Thyroid gland (tissue), 4 donors: ENCODE measurements around the gene GYS1.
"Not testable (repeated sequence)": the region's sequence is repeated elsewhere in the genome, so short reads cannot be mapped to it uniquely, and the experiment has no call there.

Source experiments
- POLR2A ChIP-seq, 2 donors: fragments of 450-650 bp; IDR thresholded peaks; one replicate each; pipeline ENCODE4 v1.6.1; 2017; ENCODE audit warnings: antibody characterized with exemption in 2 of 2, mild to moderate bottlenecking in 2 of 2, moderate library complexity in 1 of 2
- TF ChIP-seq, protein P1 (sequence below), 6 experiments: fragments of 200-600 bp in 3 of 6; fragments of 450-650 bp in 3 of 6; sonication (generic) in 3 of 6; IDR thresholded peaks; one replicate each; pipeline ENCODE4 v1.5.1; 2016 to 2019; ENCODE audit warnings: antibody characterized with exemption in 6 of 6, mild to moderate bottlenecking in 2 of 6, inconsistent platforms in 1 of 6, moderate library complexity in 1 of 6

DNA sequence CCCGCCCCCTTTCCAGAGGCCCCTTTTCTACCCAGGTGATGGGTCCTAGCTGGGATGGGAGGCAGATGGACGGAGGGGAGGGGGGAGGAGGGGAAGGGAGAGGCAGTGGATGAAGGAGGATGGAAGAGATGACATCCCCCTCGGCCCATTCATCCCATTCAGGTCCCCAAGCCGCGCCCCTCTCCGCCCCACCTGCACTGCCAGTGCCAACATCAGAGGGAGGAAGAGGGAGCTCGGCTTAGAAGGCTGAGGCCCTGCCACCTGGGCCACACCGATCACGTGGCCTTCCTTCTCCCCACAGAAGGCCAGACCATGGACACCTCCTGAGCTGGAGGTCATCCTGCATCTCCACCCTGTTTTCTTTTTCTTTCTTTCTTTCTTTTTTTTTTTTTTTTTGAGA lies 35.6 kb upstream of the GYS1 start:
- not testable (repeated sequence) for TF ChIP-seq POLR2A (IDR thresholded peaks at IDR 0.05)
- TF ChIP-seq, protein P1, sequence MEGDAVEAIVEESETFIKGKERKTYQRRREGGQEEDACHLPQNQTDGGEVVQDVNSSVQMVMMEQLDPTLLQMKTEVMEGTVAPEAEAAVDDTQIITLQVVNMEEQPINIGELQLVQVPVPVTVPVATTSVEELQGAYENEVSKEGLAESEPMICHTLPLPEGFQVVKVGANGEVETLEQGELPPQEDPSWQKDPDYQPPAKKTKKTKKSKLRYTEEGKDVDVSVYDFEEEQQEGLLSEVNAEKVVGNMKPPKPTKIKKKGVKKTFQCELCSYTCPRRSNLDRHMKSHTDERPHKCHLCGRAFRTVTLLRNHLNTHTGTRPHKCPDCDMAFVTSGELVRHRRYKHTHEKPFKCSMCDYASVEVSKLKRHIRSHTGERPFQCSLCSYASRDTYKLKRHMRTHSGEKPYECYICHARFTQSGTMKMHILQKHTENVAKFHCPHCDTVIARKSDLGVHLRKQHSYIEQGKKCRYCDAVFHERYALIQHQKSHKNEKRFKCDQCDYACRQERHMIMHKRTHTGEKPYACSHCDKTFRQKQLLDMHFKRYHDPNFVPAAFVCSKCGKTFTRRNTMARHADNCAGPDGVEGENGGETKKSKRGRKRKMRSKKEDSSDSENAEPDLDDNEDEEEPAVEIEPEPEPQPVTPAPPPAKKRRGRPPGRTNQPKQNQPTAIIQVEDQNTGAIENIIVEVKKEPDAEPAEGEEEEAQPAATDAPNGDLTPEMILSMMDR (IDR thresholded peaks at IDR 0.05) = not testable (repeated sequence)
